Measurements from ENCODE around the gene MISP3.
A peak's percentile ranks its signal among the peaks of the same experiment; 100 is the strongest.

Gene MISP3

GRCh38 chr19:14054099-14054498 lies 18.5 kb upstream of the MISP3 start:
- no peak for DNase-seq

DNA sequence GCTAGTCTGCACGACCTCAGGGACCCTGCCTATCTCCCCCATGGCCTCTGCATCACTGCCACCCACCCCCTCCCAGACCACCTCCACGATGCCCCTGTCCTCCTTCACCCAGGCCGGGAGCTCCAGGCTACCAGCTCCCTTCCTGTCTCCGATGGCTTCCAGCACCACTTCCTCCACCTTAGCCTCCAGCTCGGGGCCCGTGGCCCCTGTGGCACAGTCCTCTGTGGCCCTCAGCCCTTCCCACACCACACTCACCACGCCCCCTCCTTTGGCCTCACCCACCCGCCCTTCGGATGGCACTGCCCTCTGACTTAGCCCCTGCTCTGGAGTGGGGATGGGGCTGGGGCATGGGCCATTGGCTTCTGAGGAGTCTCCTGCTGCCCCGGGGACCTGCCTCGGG lies 17.9 kb upstream of the MISP3 start:
- no peak for DNase-seq

GRCh38 chr19:14055396-14055795 lies 17.2 kb upstream of the MISP3 start:
- no peak for DNase-seq

DNA sequence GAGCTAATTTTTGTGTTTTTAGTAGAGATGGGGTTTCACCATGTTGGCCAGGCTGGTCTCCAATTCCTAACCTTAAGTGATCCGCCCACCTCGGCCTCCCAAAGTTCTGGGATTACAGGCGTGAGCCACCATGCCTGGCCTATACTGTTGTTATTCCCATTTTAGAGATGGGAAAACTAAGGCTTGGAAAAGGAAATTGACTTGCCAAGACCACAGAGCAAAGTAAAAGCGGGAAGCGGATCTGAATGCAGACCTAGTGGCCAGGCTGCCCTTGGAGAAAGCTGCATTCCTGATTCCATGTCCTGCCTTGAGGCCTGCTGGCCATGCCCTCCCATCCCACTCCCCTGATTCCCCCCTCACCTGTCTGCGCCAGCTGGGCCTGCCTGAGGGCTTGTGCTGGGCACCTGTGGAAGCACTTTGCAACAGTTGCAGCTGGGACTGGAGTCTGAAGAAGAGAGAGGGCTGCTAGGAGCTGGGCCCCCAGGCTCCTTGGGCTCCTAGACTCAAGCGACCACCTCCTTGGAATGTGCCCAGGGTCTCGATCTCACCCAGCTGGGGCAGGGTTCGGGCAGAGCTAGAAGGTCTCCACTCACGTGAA lies 16.4 kb upstream of the MISP3 start:
- DNase-seq = no peak

- DNase-seq = no peak
These were observed 15.7 kb upstream of the MISP3 start for GRCh38 chr19:14056741-14057356.

DNA sequence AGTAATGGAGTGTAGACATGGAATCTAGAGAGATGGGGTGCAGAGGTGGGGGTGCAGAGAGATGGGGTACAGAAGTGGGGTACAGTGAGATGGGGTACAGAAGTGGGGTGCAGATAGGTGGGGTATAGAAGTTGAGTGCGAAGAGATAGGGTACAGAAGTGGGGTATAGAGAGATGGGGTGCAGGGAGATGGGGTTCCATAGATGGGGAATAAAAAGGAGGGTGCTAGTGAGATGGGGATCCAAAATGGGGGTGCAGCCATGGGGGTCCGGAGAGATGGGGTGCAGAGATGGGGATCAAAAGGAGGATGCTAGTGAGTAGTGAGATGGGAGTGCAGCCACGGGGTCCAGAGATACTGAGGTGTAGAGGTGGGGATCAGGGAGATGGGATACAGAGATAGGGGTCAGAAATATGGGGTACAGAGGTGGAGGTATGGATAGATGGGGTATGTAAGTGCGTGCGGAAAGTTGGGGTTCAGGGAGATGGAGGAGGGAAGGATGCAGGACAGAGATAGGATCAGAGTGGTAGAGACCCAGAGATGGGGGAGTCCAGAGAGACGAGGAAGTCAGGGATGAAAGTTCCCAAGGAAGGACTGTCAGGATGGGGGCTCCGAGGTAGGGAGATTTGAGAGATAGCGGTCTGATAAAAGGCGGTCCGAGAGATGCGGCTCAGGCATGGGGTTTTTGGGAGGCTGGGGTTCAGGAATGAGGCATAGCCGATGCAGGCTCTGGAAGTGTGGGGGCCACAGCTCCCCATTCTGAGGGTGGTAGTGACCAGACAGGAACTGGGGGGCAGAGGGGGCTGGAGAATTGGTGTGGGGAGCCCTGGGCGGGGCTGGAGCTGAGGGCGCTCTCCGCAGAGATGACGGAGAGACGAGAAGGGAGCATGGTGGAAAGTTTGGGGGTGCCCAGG lies 14.1 kb upstream of the MISP3 start:
- DNase-seq = no peak

GRCh38 chr19:14059093-14059480 lies 13.5 kb upstream of the MISP3 start:
- DNase-seq = no peak

GRCh38 chr19:14059652-14060155 lies 12.9 kb upstream of the MISP3 start:
- DNase-seq = no peak

- DNase-seq = no peak
These were observed 11.4 kb upstream of the MISP3 start for GRCh38 chr19:14061081-14061749.

DNA sequence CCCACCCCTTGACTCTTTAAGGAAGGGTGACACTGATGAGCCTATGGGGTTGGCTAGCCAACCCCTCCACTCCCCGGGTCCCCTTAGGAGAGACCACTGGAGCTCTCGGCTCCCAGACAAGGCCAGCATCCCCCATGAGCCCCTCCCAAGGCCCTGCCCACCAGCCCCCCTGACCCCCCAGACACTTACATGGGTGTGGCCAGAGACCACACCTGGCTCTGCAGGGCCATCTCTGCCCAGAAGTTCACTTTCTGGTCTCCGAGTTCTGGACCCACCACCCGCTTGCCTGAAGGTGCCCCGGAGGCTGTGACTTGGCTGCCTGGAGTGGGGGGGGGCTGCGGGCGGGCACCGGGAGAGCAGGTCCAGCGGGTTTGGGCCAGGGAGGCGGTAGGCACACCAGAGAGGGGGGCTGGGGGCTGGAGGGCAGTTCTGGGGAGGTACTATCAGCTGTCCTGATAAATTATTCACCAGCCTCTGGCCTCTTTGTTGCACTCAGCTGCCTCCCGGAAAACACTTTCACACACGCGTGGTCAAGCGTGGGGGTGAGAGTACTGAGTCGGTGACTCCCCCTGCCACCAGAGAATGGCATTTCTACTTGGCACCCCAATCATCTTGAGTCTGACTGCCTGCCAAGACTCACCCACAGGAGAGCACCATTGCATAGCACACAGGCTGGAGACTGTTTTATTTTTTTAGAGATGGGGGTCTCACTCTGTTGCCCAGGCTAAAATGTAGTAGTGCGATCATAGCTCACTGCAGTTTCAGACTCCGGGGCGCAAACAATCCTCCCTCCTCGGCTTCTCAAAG lies 10.6 kb upstream of the MISP3 start, which contains the start of gene PALM3:
Gene PALM3 (minus strand): TSS at position 326 of the 807 bp plus-strand sequence. CDS start 96 bp downstream, at position 230.
- no peak for DNase-seq

GRCh38 chr19:14062558-14062855 lies 10.1 kb upstream of the MISP3 start:
- no peak for DNase-seq

DNA sequence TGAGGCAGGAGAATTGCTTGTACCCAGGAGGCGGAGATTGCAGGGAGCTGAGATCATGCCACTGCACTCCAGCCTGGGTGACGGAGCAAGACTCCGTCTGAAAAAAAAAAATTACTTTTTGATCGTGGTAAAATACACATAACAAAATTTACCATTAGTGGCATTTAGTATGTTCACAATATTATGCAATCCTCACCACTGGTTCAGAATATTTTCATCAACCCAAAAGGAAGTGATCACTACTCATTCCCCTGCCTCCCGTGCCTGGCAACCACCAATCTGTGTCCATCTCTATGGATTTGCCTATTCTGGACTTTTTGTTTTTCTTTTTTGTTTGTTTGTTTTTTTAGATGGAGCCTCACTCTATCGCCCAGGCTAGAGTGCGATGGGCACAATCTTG lies 9.5 kb upstream of the MISP3 start:
- DNase-seq = no peak

DNA sequence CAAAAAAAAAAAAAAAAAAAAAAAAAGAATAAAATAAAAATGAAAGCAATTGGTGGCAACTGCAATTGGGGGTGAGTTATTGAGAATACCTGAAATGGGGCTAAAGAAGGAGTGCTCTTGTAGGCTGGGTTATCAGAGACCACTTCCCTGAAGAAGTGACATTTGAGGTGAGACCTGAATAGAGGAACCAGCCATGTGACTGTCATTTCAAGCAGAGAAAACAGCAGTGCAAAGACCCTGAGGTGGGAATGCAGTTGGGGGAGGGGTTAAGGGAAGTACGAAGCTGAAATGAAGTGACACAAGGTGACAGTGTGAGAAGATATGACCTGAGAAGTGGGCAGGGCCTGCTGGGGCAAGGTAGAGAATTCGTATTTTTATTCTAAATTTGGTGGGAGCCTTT lies 6.5 kb upstream of the MISP3 start:
- no peak for DNase-seq

DNA sequence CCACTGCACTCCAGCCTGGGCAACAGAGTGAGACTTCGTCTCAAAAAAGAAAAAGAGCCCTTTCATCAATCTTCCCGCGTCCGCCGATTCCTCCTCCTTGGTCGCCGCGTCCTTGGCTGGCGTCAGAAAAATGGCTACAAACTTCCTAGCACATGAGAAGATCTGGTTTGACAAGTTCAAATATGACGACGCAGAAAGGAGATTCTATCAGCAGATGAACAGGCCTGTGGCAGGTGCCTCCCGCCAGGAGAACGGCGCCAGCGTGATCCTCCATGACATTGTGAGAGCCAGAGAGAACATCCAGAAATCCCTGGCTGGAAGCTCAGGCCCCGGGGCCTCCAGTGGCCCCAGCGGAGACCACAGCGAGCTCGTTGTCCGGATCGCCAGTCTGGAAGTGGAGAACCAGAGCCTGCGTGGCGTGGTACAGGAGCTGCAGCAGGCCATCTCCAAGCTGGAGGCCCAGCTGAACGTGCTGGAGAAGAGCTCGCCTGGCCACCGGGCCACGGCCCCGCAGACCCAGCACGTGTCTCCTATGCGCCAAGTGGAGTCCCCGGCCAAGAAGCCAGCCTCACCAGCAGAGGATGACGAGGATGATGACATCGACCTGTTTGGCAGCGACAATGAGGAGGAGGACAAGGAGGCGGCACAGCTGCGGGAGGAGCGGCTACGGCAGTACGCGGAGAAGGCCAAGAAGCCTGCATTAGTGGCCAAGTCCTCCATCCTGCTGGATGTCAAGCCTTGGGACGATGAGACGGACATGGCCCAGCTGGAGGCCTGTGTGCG lies 2.1 kb upstream of the MISP3 start:
- DNase-seq = no peak

DNA sequence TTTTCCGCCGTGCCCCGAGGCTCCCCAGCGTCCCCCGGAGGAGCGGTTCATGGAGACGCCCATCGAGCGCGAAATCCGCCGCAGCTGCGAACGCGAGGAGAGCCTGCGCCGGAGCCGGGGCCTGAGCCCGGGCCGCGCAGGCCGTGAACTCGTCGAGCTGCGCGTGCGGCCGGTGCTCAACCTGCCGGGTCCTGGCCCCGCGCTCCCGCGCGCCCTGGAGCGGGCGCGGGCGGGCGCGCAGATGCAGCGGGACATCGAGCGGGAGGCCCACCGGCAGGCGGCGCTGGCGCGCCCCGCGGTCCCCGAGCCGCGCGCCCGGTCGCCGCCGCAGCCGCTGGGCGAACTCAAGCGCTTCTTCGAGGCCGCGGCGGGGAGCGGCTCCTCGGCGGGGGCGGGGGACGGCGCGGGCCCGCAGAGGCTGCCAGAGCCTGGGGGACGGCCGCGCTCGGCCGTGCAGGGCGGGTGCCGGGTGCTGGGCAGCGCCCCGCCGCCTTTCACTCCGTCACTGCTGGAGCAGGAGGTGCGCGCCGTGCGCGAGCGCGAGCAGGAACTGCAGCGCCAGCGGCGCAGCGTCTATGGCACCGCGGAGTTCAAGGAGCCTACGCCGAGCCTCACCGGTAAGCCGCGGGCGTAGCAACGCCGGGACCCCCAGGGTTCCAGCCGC lies 807 bp downstream of the MISP3 start:
- peak in 1 of 2 experiments; percentile 89 for DNase-seq

- DNase-seq = peak in 1 of 2 experiments; percentile 27
These were observed 1.6 kb downstream of the MISP3 start for GRCh38 chr19:14073925-14074838.

DNA sequence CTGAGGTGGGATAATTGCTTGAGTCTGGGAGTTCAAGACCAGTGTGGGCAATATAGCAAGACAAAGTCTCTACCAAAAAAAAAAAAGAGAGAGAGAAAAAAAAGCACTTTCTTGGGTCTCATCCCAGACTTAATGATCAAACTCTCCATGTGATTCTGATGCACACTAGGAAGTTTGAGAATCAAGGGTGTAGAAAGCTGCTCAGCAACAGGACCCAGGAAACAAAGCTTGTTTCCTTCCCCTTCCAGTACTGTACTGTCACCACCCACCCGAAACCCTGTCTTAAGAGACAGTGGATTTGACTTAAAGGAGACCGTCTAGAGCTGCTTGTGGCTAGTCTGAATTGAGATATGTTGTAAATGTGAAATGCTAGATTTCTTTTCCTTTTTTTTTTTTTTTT lies 5.8 kb downstream of the MISP3 start:
- no peak for DNase-seq

DNA sequence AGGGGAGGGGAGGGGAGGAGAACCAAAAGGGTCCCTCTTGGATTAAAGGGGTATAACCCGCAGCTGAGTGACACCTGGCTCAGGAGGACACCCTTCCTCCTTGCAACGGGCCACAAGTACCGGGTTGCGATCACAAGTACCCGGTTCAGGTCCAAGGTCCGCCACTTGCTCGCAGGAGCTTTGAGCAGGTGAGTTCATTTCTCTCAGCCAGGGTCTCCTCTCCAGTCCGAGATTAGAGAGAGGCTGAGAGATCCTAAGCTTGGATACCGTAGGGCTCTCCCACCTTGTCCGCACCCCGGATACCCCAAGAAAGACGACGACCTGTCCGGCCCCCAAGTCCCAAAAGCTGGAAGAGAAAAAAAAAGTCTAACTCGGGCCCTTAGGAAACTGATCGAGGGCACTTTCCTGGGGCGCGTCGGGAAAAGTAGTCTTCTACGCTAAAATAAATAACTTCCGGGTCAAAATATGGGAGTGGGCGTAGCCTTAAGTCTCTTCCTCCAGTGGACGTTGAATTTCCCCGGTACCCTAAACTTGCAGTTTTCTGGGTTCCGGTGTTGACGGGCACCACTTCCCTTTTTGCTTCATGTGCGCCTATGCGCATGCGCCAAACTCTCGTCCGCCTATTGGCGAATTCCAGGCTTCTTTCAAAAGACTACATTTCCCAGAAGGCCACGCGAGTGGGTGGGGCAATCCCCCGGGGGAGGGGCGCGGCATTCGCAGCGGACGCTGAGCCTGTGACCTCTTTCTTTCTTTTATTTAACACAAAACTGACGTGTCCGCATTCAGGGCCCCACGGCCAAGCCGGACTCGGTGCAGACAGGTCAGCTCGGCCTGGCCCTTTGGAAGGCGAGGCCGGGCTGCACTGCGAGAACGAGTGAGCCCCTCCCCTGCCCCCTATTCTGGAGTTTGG lies 8.6 kb downstream of the MISP3 start:
- DNase-seq = peak; percentile 95 to 97

Data from NCI-H526 (cell line).